GM12801 (cell line): ENCODE data around the gene CFAP77.

Experiments used
- CTCF ChIP-seq: IDR thresholded peaks from one replicate; pipeline ENCODE4 v1.5.1; 2011; ENCODE audit warnings: control low read depth; ENCODE audit not compliant: insufficient read length; ENCODE audit errors: extremely low read depth

The CFAP77 gene

GRCh38 chr9:132552041-132552440, 142.0 kb downstream of the CFAP77 start:
- TF ChIP-seq CTCF: no peak

- TF ChIP-seq CTCF: no peak
These were observed 144.7 kb downstream of the CFAP77 start for GRCh38 chr9:132554755-132555154.

GRCh38 chr9:132555528-132555927, 145.5 kb downstream of the CFAP77 start:
- no peak for TF ChIP-seq CTCF

- TF ChIP-seq CTCF: no peak
These were observed 146.2 kb downstream of the CFAP77 start for GRCh38 chr9:132556235-132556634.

GRCh38 chr9:132556714-132557113, 146.7 kb downstream of the CFAP77 start:
- TF ChIP-seq CTCF: no peak

GRCh38 chr9:132557159-132557558, 147.1 kb downstream of the CFAP77 start:
- TF ChIP-seq CTCF: no peak

GRCh38 chr9:132559711-132560110, 149.7 kb downstream of the CFAP77 start:
- TF ChIP-seq CTCF: no peak
